Left ventricle myocardium inferior (tissue), 1 donor: ENCODE results near the gene PTPRN2. TPM values are rescaled to one million over a fixed set of nuclear protein-coding genes. Genes with fewer than 3 reads are reported as not detected.

Source experiments
- DNase-seq: peaks from one replicate; pipeline ENCODE4 v3.0.0-alpha.2; 2020
- H3K27ac ChIP-seq: fragments of 200-600 bp; replicated peaks from 2 replicates; pipeline ENCODE4 v1.8.0; 2021
- H3K27me3 ChIP-seq: fragments of 200-600 bp; 2 replicates; pipeline ENCODE4 v1.8.0; 2021; ENCODE audit warnings: low read depth
- H3K36me3 ChIP-seq: fragments of 200-600 bp; 2 replicates; pipeline ENCODE4 v1.8.0; 2021
- H3K4me1 ChIP-seq: fragments of 200-600 bp; 2 replicates; pipeline ENCODE4 v1.8.0; 2021
- H3K4me3 ChIP-seq: fragments of 200-600 bp; 2 replicates; pipeline ENCODE4 v1.8.0; 2021; ENCODE audit warnings: mild to moderate bottlenecking, moderate library complexity
- H3K9me3 ChIP-seq: fragments of 200-600 bp; replicated peaks from 2 replicates; pipeline ENCODE4 v1.8.0; 2021
- CTCF ChIP-seq: fragments of 200-600 bp; IDR thresholded peaks from 2 replicates; pipeline ENCODE4 v1.8.0; 2021; ENCODE audit warnings: antibody characterized with exemption, mild to moderate bottlenecking, borderline replicate concordance
- intact Hi-C: fragments of 100-400 bp; cut with micrococcal nuclease; formaldehyde crosslinking; loops from one replicate; pipeline ENCODE4 v1.11.0; 2022
- total RNA-seq: library from RNA; stranded (reverse); fragmentation: NEBNext Ultra II Directional; extraction: Animal tissue kit (Norgen Biotek cat#: 25700); gene quantifications from one replicate; pipeline ENCODE4 v1.2.1, GENCODE V29; 2021
- donor health status: DM: no; HTN: yes; CAD: no; lungs with severe emphysema.

Gene PTPRN2
- total RNA-seq, 1 donor from 2014 or later: 1.3 TPM

- Histone ChIP-seq H3K4me1 (no peaks in the 10 kb centered on the region), H3K36me3 (no peaks in the 10 kb centered on the region), H3K27me3 (peaks cover 43% of the 10 kb centered on the region), H3K27ac (no peak overlapping the region), H3K4me3 (no peak overlapping the region), H3K9me3 (peaks cover 14% of the 10 kb centered on the region)
- no peak for DNase-seq
- TF ChIP-seq CTCF: no peak
- intact Hi-C loops: no loop called here
These were observed 607.8 kb downstream of the PTPRN2 start for GRCh38 chr7:157979636-157980340.

- intact Hi-C loops: no loop called here
- DNase-seq: no peak
- Histone ChIP-seq H3K27me3 (peaks cover 43% of the 10 kb centered on the region), H3K27ac (no peak overlapping the region), H3K36me3 (no peaks in the 10 kb centered on the region), H3K9me3 (peaks cover 24% of the 10 kb centered on the region), H3K4me1 (no peaks in the 10 kb centered on the region), H3K4me3 (no peak overlapping the region)
- TF ChIP-seq CTCF: no peak
These were observed 608.9 kb downstream of the PTPRN2 start for GRCh38 chr7:157978766-157979165.

- intact Hi-C loops: no loop called here
- Histone ChIP-seq H3K4me3 (no peak overlapping the region), H3K9me3 (peaks cover 33% of the 10 kb centered on the region), H3K27ac (no peak overlapping the region), H3K36me3 (no peaks in the 10 kb centered on the region), H3K4me1 (no peaks in the 10 kb centered on the region), H3K27me3 (peaks cover 43% of the 10 kb centered on the region)
- no peak for TF ChIP-seq CTCF
- DNase-seq: no peak
These were observed 609.7 kb downstream of the PTPRN2 start for GRCh38 chr7:157977717-157978496.

GRCh38 chr7:157977306-157977705 lies 610.3 kb downstream of the PTPRN2 start:
- Histone ChIP-seq H3K27ac (no peak overlapping the region), H3K9me3 (peaks cover 35% of the 10 kb centered on the region), H3K36me3 (no peaks in the 10 kb centered on the region), H3K4me1 (no peaks in the 10 kb centered on the region), H3K4me3 (no peak overlapping the region), H3K27me3 (peaks cover 43% of the 10 kb centered on the region)
- DNase-seq: no peak
- no peak for TF ChIP-seq CTCF
- intact Hi-C loops: no loop called here

GRCh38 chr7:157976406-157976805 lies 611.2 kb downstream of the PTPRN2 start:
- Histone ChIP-seq H3K4me3 (no peak overlapping the region), H3K9me3 (peaks cover 35% of the 10 kb centered on the region), H3K36me3 (no peaks in the 10 kb centered on the region), H3K27ac (no peak overlapping the region), H3K27me3 (peaks cover 38% of the 10 kb centered on the region), H3K4me1 (no peaks in the 10 kb centered on the region)
- intact Hi-C loops: no loop called here
- TF ChIP-seq CTCF: no peak
- no peak for DNase-seq
